Stimulated activated CD8-positive, alpha-beta memory T cell treated with anti-CD3 and anti-CD28 coated beads, Interleukin-15, amount 100 ng/mL, for 24 hours (primary cell): Measurements from ENCODE around the gene TRH.

Source experiments
- DNase-seq: peaks from one replicate; pipeline ENCODE4 v3.0.0-alpha.2; 2020; ENCODE audit warnings: low read depth

The TRH gene, protein sequence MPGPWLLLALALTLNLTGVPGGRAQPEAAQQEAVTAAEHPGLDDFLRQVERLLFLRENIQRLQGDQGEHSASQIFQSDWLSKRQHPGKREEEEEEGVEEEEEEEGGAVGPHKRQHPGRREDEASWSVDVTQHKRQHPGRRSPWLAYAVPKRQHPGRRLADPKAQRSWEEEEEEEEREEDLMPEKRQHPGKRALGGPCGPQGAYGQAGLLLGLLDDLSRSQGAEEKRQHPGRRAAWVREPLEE

DNA sequence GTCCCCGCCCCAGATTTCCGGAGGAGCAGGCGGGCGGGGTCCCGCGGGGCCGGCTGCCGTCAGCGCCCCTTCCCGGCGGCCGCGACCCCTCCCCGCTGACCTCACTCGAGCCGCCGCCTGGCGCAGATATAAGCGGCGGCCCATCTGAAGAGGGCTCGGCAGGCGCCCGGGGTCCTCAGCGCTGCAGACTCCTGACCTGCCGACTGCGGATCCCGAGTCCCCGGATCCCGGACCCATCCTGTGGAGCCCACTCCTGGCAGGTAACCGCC is at the start of gene TRH:
TSS of gene TRH (plus strand) at position 157 of the 269 bp plus-strand sequence. CDS start 1,097 bp downstream, outside the sequence.
- no peak for DNase-seq

GRCh38 chr3:129927072-129927471 is 47.4 kb upstream of the TRH start:
- no peak for DNase-seq

GRCh38 chr3:129929383-129929782 is 45.1 kb upstream of the TRH start:
- DNase-seq: no peak

- DNase-seq: no peak
These were observed 41.0 kb upstream of the TRH start for GRCh38 chr3:129933471-129933870.

GRCh38 chr3:129934234-129935123 is 40.0 kb upstream of the TRH start:
- DNase-seq: no peak

DNA sequence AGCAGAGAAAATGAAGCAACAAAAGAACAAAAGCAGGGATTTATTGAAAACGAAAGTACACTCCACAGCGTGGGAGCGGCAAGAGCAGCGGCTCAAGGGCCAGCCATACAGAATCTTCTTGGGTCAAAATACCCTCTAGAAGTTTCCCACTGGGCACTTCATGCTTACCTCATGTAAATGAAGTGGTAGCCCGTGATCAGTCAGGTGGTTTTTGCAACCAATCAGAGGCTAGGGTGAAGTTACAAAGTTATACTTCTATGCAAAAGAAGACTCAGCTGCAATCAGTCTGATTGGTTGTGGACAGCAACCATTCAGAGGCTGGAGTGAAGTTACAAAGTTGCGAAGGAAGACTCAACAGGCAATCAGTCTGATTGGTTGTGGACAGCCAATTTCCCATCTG is 37.8 kb upstream of the TRH start:
- DNase-seq: no peak

DNA sequence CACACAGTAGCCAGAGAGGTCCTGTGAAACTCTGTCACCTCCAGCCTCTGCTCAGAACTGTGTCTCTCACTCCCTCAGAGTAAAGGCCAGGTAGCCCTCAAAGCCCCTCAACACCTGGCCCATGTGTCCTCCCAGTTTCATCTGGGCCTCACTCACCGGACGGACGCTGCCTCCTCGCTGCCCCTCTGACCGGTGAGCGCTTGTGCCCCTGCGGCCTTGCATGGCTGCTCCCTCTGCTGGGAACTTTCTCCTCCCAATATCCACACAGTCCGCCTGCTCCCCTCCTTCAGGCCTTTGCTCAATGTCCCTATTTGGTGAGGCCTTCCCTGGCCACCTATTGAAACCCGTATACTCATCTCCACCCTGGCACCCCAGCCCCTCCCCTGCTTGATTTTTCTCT is 36.8 kb upstream of the TRH start:
- no peak for DNase-seq

- DNase-seq: no peak
These were observed 36.2 kb upstream of the TRH start for GRCh38 chr3:129938140-129938930.

DNA sequence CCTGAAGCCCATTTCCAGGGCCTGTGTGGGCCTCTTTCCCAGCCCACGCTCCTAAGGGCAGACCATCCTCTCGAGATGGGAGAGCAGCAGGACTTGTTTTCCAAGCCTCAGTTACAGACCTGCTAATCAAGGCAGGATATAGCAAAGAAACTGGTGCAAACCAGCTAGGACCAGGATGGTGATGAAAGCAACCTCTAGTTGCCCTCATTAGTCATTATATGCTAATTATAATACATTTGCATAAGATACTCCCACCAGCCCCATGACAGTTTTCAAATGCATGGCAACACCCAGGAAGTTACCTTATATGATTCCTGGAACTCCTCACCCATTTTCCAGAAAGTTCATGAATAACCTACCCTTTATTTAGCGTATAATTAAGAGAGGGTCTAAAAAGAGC is 34.4 kb upstream of the TRH start:
- DNase-seq: no peak

- DNase-seq: no peak
These were observed 32.2 kb upstream of the TRH start for GRCh38 chr3:129942296-129942695.

DNA sequence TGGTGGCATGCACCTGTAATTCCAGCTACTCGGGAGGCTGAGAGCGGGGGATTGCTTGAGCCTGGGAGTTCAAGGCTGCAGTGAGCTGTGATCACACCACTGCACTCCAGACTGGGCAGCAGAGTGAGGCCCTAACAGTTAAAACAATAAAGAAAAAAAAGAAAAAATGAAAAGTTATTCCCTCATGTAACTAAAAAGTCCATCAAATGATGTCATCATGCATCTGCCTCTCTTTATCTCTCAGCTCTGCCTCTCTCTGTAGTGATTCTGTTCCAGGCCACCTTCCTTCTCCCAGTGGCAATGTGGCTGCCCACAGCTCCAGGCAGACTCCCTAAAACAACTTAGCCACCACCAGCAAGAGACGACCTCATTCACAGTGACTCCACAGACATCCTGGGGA is 31.5 kb upstream of the TRH start:
- no peak for DNase-seq

GRCh38 chr3:129944709-129945108 is 29.8 kb upstream of the TRH start:
- no peak for DNase-seq

DNA sequence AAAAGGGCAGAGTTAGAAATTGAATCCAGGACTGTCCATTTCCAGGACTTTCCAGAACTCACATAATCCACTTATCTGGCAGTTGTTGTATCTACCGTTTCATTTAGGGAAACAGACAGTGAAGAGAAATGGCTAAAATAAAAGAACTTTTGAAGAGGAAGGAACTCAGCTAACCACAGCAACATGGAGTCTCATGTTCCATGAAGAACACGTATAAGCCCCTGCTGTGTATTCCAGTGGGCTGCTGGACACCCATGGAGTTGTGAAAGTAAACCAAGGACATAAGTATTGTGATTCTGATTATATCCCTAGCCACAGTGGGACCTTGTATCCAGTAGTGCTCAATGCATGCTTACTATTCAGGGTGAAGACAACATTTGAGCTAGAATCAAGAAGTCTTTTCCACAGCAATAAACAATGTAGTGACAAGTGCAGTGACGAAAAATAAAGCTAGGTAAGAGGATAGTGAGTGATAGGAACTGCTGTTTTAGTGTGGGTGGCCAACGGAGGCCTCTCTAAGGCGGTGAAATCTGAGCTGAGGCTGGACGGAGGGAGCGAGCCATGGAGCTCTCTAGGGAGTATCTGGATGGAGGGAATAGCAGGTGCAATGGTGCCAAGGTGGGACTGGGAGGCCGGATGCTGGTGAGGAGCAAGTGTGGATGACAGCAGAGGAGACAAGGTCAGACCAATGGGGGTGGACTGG is 26.8 kb upstream of the TRH start:
- no peak for DNase-seq

- no peak for DNase-seq
These were observed 24.0 kb upstream of the TRH start for GRCh38 chr3:129950318-129951046.

- DNase-seq: no peak
These were observed 21.8 kb upstream of the TRH start for GRCh38 chr3:129952556-129953355.

DNA sequence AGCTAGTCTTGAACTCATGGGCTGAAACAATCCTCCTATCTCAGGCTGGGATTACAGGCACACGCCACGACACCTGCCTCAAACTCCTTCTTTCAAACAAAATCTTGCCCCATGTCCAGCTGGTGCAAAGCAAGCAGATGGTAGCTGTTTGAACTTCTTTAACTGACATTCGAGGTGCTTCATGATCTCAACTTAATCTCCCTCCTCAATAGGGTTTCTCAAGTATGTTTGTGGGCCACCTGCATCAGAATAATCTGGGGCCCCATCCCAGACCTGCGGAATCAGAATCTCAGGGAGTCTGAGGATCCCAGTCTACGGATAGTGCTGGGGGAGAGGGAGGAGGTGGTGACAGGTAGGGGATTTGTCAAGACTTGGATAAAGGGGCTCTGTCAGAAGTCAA is 20.9 kb upstream of the TRH start:
- DNase-seq: no peak

DNA sequence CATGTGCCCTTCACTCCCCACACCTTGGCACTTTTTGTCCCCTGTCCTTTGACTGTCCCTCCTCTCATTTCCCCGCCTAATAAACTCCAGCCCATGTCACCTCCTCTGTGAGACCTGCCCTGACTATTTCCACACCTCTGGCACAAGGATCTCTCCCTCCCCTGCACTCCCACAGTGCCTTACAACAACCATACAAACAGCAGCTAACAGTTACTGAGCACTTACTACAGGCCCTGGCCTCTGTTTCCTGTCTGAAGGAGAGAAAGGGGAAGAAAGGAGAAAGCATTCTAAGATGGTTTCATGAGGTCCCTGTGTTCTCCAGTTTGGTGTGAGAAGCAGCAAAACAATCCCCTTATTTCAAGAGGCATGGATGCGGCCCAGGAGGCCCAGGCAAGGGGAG is 20.0 kb upstream of the TRH start:
- DNase-seq: no peak

DNA sequence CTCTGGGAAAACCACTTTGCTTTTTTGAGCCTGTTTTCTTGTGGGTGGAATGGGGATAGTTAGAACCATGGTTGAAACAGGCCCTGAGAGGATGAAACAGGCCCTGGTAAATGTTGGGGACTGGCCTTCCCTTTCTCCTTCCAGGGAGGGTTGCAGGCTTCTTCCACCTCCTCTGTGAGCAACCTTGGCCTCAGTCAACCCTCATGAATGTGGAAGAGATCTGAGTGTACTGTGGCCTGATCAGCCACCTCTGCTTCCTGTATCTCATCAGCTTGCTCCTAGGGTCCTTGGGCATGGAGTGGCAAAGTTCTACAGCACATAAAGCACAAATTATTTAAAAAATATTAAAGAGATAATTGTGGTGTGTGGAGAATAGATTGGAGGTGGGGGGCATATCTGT is 17.6 kb upstream of the TRH start:
- no peak for DNase-seq

DNA sequence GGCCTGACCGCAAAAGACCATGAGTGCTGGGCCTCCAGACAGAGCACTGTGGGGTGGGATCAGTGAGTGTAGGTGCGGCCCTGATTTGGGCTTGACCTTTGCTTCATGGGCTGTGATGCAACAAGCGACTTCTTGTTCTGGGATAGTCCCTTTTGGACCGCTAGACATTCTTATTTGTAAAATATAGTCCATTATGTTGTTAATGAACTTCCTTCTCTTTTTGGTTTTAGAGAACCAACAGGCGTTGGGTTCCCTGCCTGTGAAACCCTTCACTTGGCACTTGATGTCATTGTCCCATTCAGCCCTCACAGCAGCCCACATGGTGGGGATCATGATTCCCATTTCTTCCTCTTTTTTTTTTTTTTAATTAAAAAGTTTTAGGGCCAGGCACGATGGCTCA is 15.8 kb upstream of the TRH start:
- no peak for DNase-seq

- no peak for DNase-seq
These were observed 13.4 kb upstream of the TRH start for GRCh38 chr3:129961141-129961541.

- no peak for DNase-seq
These were observed 11.9 kb upstream of the TRH start for GRCh38 chr3:129962600-129962999.
